SK-N-SH (cell line): ENCODE measurements around the gene ATRN. TPM values are rescaled to one million over a fixed set of nuclear protein-coding genes. Genes with fewer than 3 reads are reported as not detected.

Source experiments
- CTCF ChIA-PET: fragments of 300-600, 350-600 bp; formaldehyde crosslinking; extraction: SDS; loops from one replicate; lab custom pipeline; 2021; lab: Yijun Ruan, JAX
- POLR2A ChIA-PET: fragments of 350-600 bp; sonication (Branson Sonifier 250); formaldehyde crosslinking; extraction: SDS; loops from one replicate; lab custom pipeline; 2020; ENCODE audit warnings: antibody characterized with exemption, inconsistent platforms; lab: Yijun Ruan, JAX
- DNase-seq: peaks from one replicate; pipeline ENCODE4 v3.0.0; 2012
- H2AFZ ChIP-seq: fragments of 200-600 bp; sonication (generic); 2 replicates; pipeline ENCODE4 v1.8.1; 2016; ENCODE audit warnings: antibody characterized with exemption, mild to moderate bottlenecking, low read depth
- H3F3A ChIP-seq: fragments of 200-600 bp; sonication (generic); replicated peaks from 2 replicates; pipeline ENCODE3; 2016; ENCODE audit warnings: antibody characterized with exemption, mild to moderate bottlenecking; ENCODE audit not compliant: insufficient read depth
- H3K27ac ChIP-seq, 2 experiments: fragments of 200-500 bp in 1 of 2; fragments of 200-600 bp in 1 of 2; sonication (Bioruptor generic) in 1 of 2; sonication (generic), shearing (Covaris generic) in 1 of 2; 2 replicates each; pipeline versions ENCODE4 v1.5.1 to v1.6.1; 2014 to 2016; ENCODE audit warnings: low read depth in 2 of 2, inconsistent platforms in 1 of 2, low read length in 1 of 2, mild to moderate bottlenecking in 1 of 2, mixed read lengths in 1 of 2
- H3K27me3 ChIP-seq: fragments of 200-600 bp; sonication (generic), shearing (Covaris generic); 2 replicates; pipeline ENCODE4 v1.6.1; 2016; ENCODE audit warnings: mixed run types; ENCODE audit not compliant: insufficient read depth
- H3K36me3 ChIP-seq, 2 experiments: fragments of 200-500 bp in 1 of 2; fragments of 200-600 bp in 1 of 2; sonication (Bioruptor generic) in 1 of 2; sonication (generic) in 1 of 2; replicated peaks in 1 of 2; 2 replicates each; pipeline versions ENCODE3 to v1.5.1; 2014 to 2016; ENCODE audit warnings: low read length in 1 of 2, mild to moderate bottlenecking in 1 of 2; ENCODE audit not compliant: insufficient read depth in 2 of 2, control insufficient read depth in 1 of 2
- H3K4me1 ChIP-seq, 2 experiments: fragments of 200-500 bp in 1 of 2; fragments of 200-600 bp in 1 of 2; sonication (Bioruptor generic) in 1 of 2; sonication (generic), shearing (Covaris generic) in 1 of 2; 2 replicates each; pipeline versions ENCODE4 v1.5.1 to v1.6.1; 2014 to 2016; ENCODE audit warnings: low read depth in 1 of 2, low read length in 1 of 2, mixed run types in 1 of 2; ENCODE audit not compliant: insufficient read depth in 2 of 2, control insufficient read depth in 1 of 2
- H3K4me2 ChIP-seq: fragments of 200-600 bp; sonication (generic), shearing (Covaris generic); 2 replicates; pipeline ENCODE4 v1.6.1; 2017; ENCODE audit warnings: mixed run types
- H3K4me3 ChIP-seq, 2 experiments: fragments of 200-500 bp in 1 of 2; fragments of 200-600 bp in 1 of 2; sonication (Bioruptor generic) in 1 of 2; sonication (generic), shearing (Covaris generic) in 1 of 2; 2 replicates each; pipeline versions ENCODE4 v1.5.1 to v1.8.1; 2014 to 2016; ENCODE audit warnings: low read depth in 2 of 2, inconsistent platforms in 1 of 2, low read length in 1 of 2, mild to moderate bottlenecking in 1 of 2, mixed read lengths in 1 of 2, moderate library complexity in 1 of 2
- H3K79me2 ChIP-seq: fragments of 200-600 bp; sonication (generic); 2 replicates; pipeline ENCODE4 v1.8.1; 2017; ENCODE audit warnings: mild to moderate bottlenecking; ENCODE audit not compliant: insufficient read depth
- H3K9ac ChIP-seq: fragments of 200-600 bp; sonication (generic); 2 replicates; pipeline ENCODE4 v1.6.1; 2017; ENCODE audit warnings: mixed run types
- H3K9me2 ChIP-seq: fragments of 200-600 bp; sonication (generic); 2 replicates; pipeline ENCODE4 v1.6.1; 2017; ENCODE audit warnings: mixed run types
- H3K9me3 ChIP-seq: fragments of 200-600 bp; sonication (generic); 2 replicates; pipeline ENCODE4 v1.6.1; 2017; ENCODE audit warnings: mixed run types, mild to moderate bottlenecking, moderate library complexity
- H4K20me1 ChIP-seq: fragments of 200-600 bp; sonication (generic); 2 replicates; pipeline ENCODE4 v1.6.1; 2017; ENCODE audit warnings: mild to moderate bottlenecking, mixed run types; ENCODE audit not compliant: insufficient read depth
- ELF1 ChIP-seq: IDR thresholded peaks from 2 replicates; pipeline ENCODE4 v1.4.0; 2012
- EP300 ChIP-seq, 2 experiments: IDR thresholded peaks; 2 replicates each; pipeline versions ENCODE4 v1.4.0 to v1.6.1; 2012; ENCODE audit warnings: borderline replicate concordance in 1 of 2, low read depth in 1 of 2, low read length in 1 of 2
- EZH2phosphoT487 ChIP-seq: fragments of 200-600 bp; sonication (generic); IDR thresholded peaks from 2 replicates; pipeline ENCODE4 v1.6.1; 2017; ENCODE audit warnings: low read depth, mixed run types, mild to moderate bottlenecking, antibody characterized with exemption, moderate library complexity, borderline replicate concordance
- FOXJ3 ChIP-seq: sonication (generic); formaldehyde crosslinking; IDR thresholded peaks from 2 replicates; pipeline ENCODE4 v1.5.1; 2020; ENCODE audit warnings: mild to moderate bottlenecking, missing genetic modification reagents
- MEF2A ChIP-seq: IDR thresholded peaks from 2 replicates; pipeline ENCODE4 v1.4.0; 2012; ENCODE audit warnings: low read depth, borderline replicate concordance
- MXI1 ChIP-seq: IDR thresholded peaks from 2 replicates; pipeline ENCODE4 v1.6.1; 2012; ENCODE audit warnings: mild to moderate bottlenecking, low read depth, low read length, improper control_type of control experiment
- NFIC ChIP-seq: IDR thresholded peaks from 2 replicates; pipeline ENCODE4 v1.4.0; 2012; ENCODE audit warnings: borderline replicate concordance
- NRF1 ChIP-seq: IDR thresholded peaks from 2 replicates; pipeline ENCODE4 v1.6.1; 2012; ENCODE audit warnings: low read depth, mild to moderate bottlenecking, low read length
- POLR2AphosphoS5 ChIP-seq: IDR thresholded peaks from 2 replicates; pipeline ENCODE4 v1.6.1; 2012; ENCODE audit warnings: low read depth, low read length
- RAD21 ChIP-seq: IDR thresholded peaks from 2 replicates; pipeline ENCODE4 v1.6.1; 2012; ENCODE audit warnings: mild to moderate bottlenecking, low read length
- RFX5 ChIP-seq: IDR thresholded peaks from 2 replicates; pipeline ENCODE4 v1.6.1; 2012; ENCODE audit warnings: mild to moderate bottlenecking, improper control_type of control experiment, low read length
- SMC3 ChIP-seq: IDR thresholded peaks from 2 replicates; pipeline ENCODE4 v1.6.1; 2012; ENCODE audit warnings: low read depth, low read length, improper control_type of control experiment
- WGBS: methylation state at CpG from one replicate; pipeline ENCODE4 v1.1.6; 2017; ENCODE audit warnings: low lambda C conversion rate; 5-methylcytosine and 5-hydroxymethylcytosine counted together
- polyA plus RNA-seq, 3 experiments: library from polyadenylated mRNA; depleted of rRNA; stranded (reverse); fragments of >200 nt; gene quantifications; 2 replicates each; pipeline ENCODE4 v1.2.3, GENCODE V29; 2012
- TF ChIP-seq, protein P1 (sequence below): IDR thresholded peaks from 2 replicates; pipeline ENCODE4 v1.6.1; 2012; ENCODE audit warnings: mild to moderate bottlenecking, low read depth, low read length, moderate library complexity
- TF ChIP-seq, protein P2 (sequence below): fragments of 200-600 bp; sonication (generic); IDR thresholded peaks from 2 replicates; pipeline ENCODE4 v1.6.1; 2017; ENCODE audit warnings: antibody characterized with exemption, mild to moderate bottlenecking, moderate library complexity
- TF ChIP-seq, protein P3 (sequence below): IDR thresholded peaks from 2 replicates; pipeline ENCODE4 v1.4.0; 2012; ENCODE audit warnings: low read depth, borderline replicate concordance
- TF ChIP-seq, protein P4 (sequence below): IDR thresholded peaks from 2 replicates; pipeline ENCODE4; 2012

Gene ATRN
- polyA plus RNA-seq, 1 of the 3 experiments (the other 2 are of a cell fraction), result 33.8 TPM

DNA sequence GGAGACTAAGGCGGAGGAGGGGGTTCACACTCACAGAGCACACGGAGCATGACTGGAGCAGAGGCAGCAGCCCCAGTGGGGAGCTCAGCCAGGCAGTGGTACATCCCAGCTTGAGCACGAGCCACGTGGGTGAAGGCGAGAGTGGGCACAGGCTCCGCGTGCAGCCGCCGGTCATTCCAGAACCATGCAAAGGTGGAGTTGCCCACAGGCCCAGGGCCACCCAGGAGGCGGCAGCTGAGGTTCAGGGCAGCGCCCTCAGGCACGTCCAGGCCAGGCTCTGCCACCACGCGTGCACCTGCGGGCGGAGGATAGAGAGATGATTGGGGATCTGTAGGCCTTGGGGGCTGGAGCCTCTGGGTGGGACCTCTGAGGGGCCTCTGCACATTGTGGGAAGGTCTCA, 220.5 kb downstream of the ATRN start (continued):
- TF ChIP-seq, protein P1, sequence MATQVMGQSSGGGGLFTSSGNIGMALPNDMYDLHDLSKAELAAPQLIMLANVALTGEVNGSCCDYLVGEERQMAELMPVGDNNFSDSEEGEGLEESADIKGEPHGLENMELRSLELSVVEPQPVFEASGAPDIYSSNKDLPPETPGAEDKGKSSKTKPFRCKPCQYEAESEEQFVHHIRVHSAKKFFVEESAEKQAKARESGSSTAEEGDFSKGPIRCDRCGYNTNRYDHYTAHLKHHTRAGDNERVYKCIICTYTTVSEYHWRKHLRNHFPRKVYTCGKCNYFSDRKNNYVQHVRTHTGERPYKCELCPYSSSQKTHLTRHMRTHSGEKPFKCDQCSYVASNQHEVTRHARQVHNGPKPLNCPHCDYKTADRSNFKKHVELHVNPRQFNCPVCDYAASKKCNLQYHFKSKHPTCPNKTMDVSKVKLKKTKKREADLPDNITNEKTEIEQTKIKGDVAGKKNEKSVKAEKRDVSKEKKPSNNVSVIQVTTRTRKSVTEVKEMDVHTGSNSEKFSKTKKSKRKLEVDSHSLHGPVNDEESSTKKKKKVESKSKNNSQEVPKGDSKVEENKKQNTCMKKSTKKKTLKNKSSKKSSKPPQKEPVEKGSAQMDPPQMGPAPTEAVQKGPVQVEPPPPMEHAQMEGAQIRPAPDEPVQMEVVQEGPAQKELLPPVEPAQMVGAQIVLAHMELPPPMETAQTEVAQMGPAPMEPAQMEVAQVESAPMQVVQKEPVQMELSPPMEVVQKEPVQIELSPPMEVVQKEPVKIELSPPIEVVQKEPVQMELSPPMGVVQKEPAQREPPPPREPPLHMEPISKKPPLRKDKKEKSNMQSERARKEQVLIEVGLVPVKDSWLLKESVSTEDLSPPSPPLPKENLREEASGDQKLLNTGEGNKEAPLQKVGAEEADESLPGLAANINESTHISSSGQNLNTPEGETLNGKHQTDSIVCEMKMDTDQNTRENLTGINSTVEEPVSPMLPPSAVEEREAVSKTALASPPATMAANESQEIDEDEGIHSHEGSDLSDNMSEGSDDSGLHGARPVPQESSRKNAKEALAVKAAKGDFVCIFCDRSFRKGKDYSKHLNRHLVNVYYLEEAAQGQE, result no peak
- no peak for TF ChIP-seq NRF1
- TF ChIP-seq POLR2AphosphoS5, result no peak
- no peak for TF ChIP-seq SMC3
- TF ChIP-seq NFIC, result no peak

DNA sequence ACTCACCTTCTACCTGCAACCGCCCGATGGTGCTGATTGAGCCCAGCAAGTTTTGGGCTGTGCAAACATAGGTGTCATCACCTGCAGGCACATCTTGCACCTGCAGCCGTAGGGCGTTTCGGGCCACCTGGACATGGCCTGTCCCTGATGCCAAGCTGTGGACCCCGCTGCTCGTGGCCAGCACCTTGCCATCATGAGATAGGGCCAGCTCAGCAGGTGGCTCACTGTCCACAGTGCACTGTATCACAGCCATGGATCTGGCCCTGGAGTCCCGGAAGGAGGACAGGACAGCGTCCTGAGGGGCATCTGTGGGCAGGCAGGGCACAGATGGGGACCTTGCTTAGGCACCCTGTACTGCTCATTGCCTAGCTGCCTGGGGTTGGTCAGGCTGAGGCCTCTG, 221.1 kb downstream of the ATRN start:
- no peak for TF ChIP-seq RAD21
- no peak for TF ChIP-seq FOXJ3 (CRISPR knock-in tag)
- no peak for TF ChIP-seq EP300 (IDR thresholded peaks at IDR 0.05; ENCODE audit: borderline replicate concordance in 1 of 2, low read depth in 1 of 2, low read length in 1 of 2)
- no peak for TF ChIP-seq MXI1
- TF ChIP-seq, protein P2, sequence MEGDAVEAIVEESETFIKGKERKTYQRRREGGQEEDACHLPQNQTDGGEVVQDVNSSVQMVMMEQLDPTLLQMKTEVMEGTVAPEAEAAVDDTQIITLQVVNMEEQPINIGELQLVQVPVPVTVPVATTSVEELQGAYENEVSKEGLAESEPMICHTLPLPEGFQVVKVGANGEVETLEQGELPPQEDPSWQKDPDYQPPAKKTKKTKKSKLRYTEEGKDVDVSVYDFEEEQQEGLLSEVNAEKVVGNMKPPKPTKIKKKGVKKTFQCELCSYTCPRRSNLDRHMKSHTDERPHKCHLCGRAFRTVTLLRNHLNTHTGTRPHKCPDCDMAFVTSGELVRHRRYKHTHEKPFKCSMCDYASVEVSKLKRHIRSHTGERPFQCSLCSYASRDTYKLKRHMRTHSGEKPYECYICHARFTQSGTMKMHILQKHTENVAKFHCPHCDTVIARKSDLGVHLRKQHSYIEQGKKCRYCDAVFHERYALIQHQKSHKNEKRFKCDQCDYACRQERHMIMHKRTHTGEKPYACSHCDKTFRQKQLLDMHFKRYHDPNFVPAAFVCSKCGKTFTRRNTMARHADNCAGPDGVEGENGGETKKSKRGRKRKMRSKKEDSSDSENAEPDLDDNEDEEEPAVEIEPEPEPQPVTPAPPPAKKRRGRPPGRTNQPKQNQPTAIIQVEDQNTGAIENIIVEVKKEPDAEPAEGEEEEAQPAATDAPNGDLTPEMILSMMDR, result no peak
- TF ChIP-seq MEF2A, result no peak
- TF ChIP-seq ELF1, result no peak
- TF ChIP-seq, protein P3, sequence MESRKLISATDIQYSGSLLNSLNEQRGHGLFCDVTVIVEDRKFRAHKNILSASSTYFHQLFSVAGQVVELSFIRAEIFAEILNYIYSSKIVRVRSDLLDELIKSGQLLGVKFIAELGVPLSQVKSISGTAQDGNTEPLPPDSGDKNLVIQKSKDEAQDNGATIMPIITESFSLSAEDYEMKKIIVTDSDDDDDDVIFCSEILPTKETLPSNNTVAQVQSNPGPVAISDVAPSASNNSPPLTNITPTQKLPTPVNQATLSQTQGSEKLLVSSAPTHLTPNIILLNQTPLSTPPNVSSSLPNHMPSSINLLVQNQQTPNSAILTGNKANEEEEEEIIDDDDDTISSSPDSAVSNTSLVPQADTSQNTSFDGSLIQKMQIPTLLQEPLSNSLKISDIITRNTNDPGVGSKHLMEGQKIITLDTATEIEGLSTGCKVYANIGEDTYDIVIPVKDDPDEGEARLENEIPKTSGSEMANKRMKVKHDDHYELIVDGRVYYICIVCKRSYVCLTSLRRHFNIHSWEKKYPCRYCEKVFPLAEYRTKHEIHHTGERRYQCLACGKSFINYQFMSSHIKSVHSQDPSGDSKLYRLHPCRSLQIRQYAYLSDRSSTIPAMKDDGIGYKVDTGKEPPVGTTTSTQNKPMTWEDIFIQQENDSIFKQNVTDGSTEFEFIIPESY, result no peak
- TF ChIP-seq EZH2phosphoT487, result no peak
- no peak for TF ChIP-seq RFX5
- TF ChIP-seq, protein P4, sequence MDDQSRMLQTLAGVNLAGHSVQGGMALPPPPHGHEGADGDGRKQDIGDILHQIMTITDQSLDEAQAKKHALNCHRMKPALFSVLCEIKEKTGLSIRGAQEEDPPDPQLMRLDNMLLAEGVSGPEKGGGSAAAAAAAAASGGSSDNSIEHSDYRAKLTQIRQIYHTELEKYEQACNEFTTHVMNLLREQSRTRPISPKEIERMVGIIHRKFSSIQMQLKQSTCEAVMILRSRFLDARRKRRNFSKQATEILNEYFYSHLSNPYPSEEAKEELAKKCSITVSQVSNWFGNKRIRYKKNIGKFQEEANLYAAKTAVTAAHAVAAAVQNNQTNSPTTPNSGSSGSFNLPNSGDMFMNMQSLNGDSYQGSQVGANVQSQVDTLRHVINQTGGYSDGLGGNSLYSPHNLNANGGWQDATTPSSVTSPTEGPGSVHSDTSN, result no peak
- TF ChIP-seq, all 33 proteins: peak for 0
- Histone ChIP-seq H4K20me1 (no peaks in the 10 kb centered on the region), H3K9me3 (no peaks in the 10 kb centered on the region), H3K4me2 (no peak overlapping the region), H3K27me3 (no peaks in the 10 kb centered on the region), H3K36me3 (no peaks in the 10 kb centered on the region), H3K79me2 (no peaks in the 10 kb centered on the region), H2AFZ (no peak overlapping the region), H3K9me2 (no peaks in the 10 kb centered on the region), H3K4me3 (no peak overlapping the region), H3K9ac (no peak overlapping the region), H3K4me1 (no peaks in the 10 kb centered on the region), H3F3A (no peaks in the 10 kb centered on the region), H3K27ac (no peak overlapping the region)
- no peak for DNase-seq
- ChIA-PET POLR2A (no interaction called here), CTCF (interaction anchor here (1.1 to 6.1 kb wide), 5 partner anchors 15 to 129 kb away, joined by 3 to 42 read pairs (median 8); no protein-coding TSS in a partner anchor)
- WGBS, result 58% methylated on average over 7 of the region's 9 CpGs
